T-helper 2 cell treated with Interferon-gamma antibody and Interleukin-4, amounts not matched to agents 5 μg/mL and 100 μg/mL, for 36 hours (primary cell): Measurements from ENCODE around the gene SHROOM3.

ENCODE experiments used
- DNase-seq: peaks from one replicate; pipeline ENCODE4 v3.0.0; 2021; ENCODE audit warnings: low spot score
- H3K27ac Mint-ChIP-seq: one replicate; pipeline ENCODE4 v1.8.0; 2021; ENCODE audit warnings: mild to moderate bottlenecking, mixed read lengths
- H3K27me3 Mint-ChIP-seq: one replicate; pipeline ENCODE4 v1.8.0; 2021; ENCODE audit warnings: low read depth, mixed read lengths
- H3K36me3 Mint-ChIP-seq: one replicate; pipeline ENCODE4 v1.8.0; 2021; ENCODE audit warnings: low read depth, mixed read lengths
- H3K4me1 Mint-ChIP-seq: one replicate; pipeline ENCODE4 v1.8.0; 2021; ENCODE audit warnings: low read depth, mixed read lengths
- H3K4me3 Mint-ChIP-seq: one replicate; pipeline ENCODE4 v1.8.0; 2022; ENCODE audit warnings: mild to moderate bottlenecking, moderate library complexity, mixed read lengths
- H3K9me3 Mint-ChIP-seq: one replicate; pipeline ENCODE4 v1.8.0; 2021; ENCODE audit warnings: mixed read lengths

SHROOM3 gene

DNA sequence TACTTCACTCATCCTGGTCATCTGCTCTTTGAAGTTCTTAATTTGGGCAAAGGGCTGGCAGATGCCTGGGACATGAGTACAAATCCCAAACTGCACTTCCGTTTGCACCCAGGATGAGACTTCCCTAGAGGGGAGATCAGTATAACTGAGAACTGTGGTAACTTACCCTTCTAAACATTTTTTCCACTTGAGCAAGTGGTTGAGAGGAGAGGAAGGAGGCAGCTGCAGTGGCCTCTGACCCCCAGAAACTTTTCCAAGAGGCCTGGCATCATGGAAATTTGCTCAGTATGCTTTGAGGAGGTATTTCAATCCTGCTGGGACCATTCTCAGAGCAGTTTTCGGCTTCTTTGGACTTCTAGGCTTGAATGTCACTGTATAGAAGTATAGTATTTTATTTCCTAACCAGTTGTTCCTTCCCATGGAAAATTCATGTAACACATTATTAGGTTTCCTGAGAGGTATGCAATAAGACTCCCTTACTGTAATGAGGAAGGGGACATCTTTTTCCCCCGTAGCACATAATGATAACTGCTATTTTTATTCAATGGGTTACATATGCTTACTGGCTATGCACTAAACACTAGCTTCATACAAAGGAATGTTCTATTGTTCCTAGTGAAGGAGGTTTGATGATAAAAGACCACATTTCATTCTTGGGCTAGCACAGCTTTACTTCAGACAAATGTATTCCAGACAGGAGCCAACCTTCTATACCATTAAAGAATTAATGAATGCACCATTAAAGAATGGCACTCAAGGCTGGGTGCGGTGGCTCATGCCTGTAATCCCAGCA lies 129.3 kb downstream of the SHROOM3 start:
- H3K4me1 Mint-ChIP-seq: no peaks in the 10 kb centered on the region
- no peak for DNase-seq
- H3K27ac Mint-ChIP-seq: no peak overlapping the region
- H3K9me3 Mint-ChIP-seq: no peaks in the 10 kb centered on the region
- H3K27me3 Mint-ChIP-seq: peaks cover 9% of the 10 kb centered on the region
- no peaks in the 10 kb centered on the region for H3K36me3 Mint-ChIP-seq
- no peak overlapping the region for H3K4me3 Mint-ChIP-seq

- H3K9me3 Mint-ChIP-seq: no peaks in the 10 kb centered on the region
- no peak for DNase-seq
- no peak overlapping the region for H3K27ac Mint-ChIP-seq
- no peaks in the 10 kb centered on the region for H3K36me3 Mint-ChIP-seq
- H3K4me1 Mint-ChIP-seq: no peaks in the 10 kb centered on the region
- H3K4me3 Mint-ChIP-seq: no peak overlapping the region
- peaks cover 9% of the 10 kb centered on the region for H3K27me3 Mint-ChIP-seq
These were observed 133.2 kb downstream of the SHROOM3 start for GRCh38 chr4:76568262-76568661.

- H3K36me3 Mint-ChIP-seq: no peaks in the 10 kb centered on the region
These were observed 134.2 kb downstream of the SHROOM3 start for GRCh38 chr4:76569225-76569624.

GRCh38 chr4:76569706-76570105 lies 134.7 kb downstream of the SHROOM3 start:
- Mint-ChIP-seq H3K36me3 (no peaks in the 10 kb centered on the region), H3K27me3 (peaks cover 13% of the 10 kb centered on the region), H3K9me3 (no peaks in the 10 kb centered on the region), H3K4me1 (no peaks in the 10 kb centered on the region), H3K4me3 (no peak overlapping the region), H3K27ac (no peak overlapping the region)
- no peak for DNase-seq

More at GRCh38 chr4:76569225-76569624, 134.2 kb downstream of the SHROOM3 start:
- Mint-ChIP-seq H3K4me1 (no peaks in the 10 kb centered on the region), H3K27ac (no peak overlapping the region), H3K9me3 (no peaks in the 10 kb centered on the region), H3K4me3 (no peak overlapping the region), H3K27me3 (peaks cover 9% of the 10 kb centered on the region)
- DNase-seq: no peak

DNA sequence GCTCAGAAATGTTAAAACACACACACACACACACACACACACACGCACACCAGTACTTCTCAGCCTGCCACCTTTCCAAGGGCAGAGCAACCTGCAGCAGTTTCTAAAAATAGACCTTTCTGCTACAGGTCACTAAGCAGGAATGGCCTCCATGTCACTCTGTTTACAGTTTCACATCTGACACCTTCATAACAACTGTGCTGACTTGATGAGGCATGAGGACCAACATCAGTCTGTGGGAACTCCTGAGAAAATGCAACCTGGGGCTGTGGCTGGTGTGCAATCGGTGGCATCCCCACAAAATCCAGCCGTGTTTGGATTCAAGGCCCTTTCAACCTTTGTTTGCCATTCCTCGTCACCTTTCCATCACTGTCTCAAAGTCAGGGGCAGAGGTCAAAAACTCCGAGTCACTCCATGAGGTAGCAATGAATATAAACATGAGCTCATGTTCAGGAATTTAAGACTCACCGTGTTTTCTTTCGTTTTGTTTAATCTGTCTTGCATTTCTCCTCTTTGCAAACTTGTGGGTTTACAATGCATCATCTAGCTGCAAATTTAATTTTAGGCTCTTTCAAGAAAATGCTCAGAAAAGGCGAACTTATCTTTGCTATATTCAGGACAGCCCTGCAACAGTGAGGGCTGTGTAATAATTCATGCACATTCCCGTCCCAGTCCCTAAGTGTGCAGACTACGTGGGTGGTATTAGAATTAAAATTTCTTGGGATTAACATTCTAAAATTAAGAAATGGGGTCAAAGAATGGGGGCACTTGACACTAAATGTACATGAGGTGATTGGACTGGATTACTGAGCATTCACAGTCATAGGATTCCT lies 135.3 kb downstream of the SHROOM3 start:
- Mint-ChIP-seq H3K4me3 (no peak overlapping the region), H3K9me3 (no peaks in the 10 kb centered on the region)

GRCh38 chr4:76571274-76571673 lies 136.2 kb downstream of the SHROOM3 start:
- Mint-ChIP-seq H3K4me1 (no peaks in the 10 kb centered on the region), H3K27me3 (peaks cover 14% of the 10 kb centered on the region), H3K36me3 (no peaks in the 10 kb centered on the region), H3K9me3 (no peaks in the 10 kb centered on the region), H3K27ac (no peak overlapping the region), H3K4me3 (no peak overlapping the region)
- no peak for DNase-seq

More for the DNA sequence above, 135.3 kb downstream of the SHROOM3 start:
- no peaks in the 10 kb centered on the region for H3K36me3 Mint-ChIP-seq
- no peaks in the 10 kb centered on the region for H3K4me1 Mint-ChIP-seq
- H3K27ac Mint-ChIP-seq: no peak overlapping the region
- DNase-seq: no peak
- H3K27me3 Mint-ChIP-seq: peaks cover 13% of the 10 kb centered on the region

DNA sequence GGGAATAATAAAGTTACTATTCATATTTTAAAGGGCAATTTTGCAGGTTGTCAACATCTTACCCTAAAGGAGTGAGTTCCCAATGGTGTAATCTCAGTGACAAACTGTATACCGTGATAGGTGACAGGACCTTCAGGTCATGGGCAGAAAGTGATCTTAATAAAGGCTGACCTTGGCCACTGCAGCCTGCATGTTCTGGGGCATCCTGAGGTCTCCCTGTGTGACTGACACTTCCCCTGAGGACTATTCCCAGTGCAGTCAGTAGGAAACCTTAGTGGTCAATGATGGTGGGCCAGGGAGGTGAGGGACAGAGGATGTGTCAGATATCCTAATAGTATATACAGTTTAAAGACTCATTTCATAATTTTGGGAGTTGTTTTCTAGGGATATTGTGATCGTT lies 137.2 kb downstream of the SHROOM3 start:
- H3K27ac Mint-ChIP-seq: no peak overlapping the region

GRCh38 chr4:76576824-76577223 lies 141.8 kb downstream of the SHROOM3 start:
- H3K4me1 Mint-ChIP-seq: no peaks in the 10 kb centered on the region
- no peak overlapping the region for H3K4me3 Mint-ChIP-seq
- peaks cover 10% of the 10 kb centered on the region for H3K27me3 Mint-ChIP-seq
- no peaks in the 10 kb centered on the region for H3K9me3 Mint-ChIP-seq
- H3K27ac Mint-ChIP-seq: no peak overlapping the region
- DNase-seq: no peak
- no peaks in the 10 kb centered on the region for H3K36me3 Mint-ChIP-seq

More for the DNA sequence above, 137.2 kb downstream of the SHROOM3 start:
- Mint-ChIP-seq H3K9me3 (no peaks in the 10 kb centered on the region), H3K4me3 (no peak overlapping the region), H3K27me3 (peaks cover 15% of the 10 kb centered on the region), H3K36me3 (no peaks in the 10 kb centered on the region), H3K4me1 (no peaks in the 10 kb centered on the region)
- no peak for DNase-seq

GRCh38 chr4:76578002-76578560 lies 143.1 kb downstream of the SHROOM3 start:
- DNase-seq: no peak
- H3K36me3 Mint-ChIP-seq: no peaks in the 10 kb centered on the region
- H3K27ac Mint-ChIP-seq: no peak overlapping the region
- H3K4me3 Mint-ChIP-seq: no peak overlapping the region
- H3K9me3 Mint-ChIP-seq: no peaks in the 10 kb centered on the region
- H3K27me3 Mint-ChIP-seq: peaks cover 19% of the 10 kb centered on the region
- H3K4me1 Mint-ChIP-seq: no peaks in the 10 kb centered on the region

GRCh38 chr4:76579596-76580375 lies 144.8 kb downstream of the SHROOM3 start:
- H3K36me3 Mint-ChIP-seq: no peaks in the 10 kb centered on the region
- no peak overlapping the region for H3K27ac Mint-ChIP-seq
- DNase-seq: no peak
- peaks cover 25% of the 10 kb centered on the region for H3K27me3 Mint-ChIP-seq
- no peaks in the 10 kb centered on the region for H3K9me3 Mint-ChIP-seq
- no peak overlapping the region for H3K4me3 Mint-ChIP-seq
- no peaks in the 10 kb centered on the region for H3K4me1 Mint-ChIP-seq

DNA sequence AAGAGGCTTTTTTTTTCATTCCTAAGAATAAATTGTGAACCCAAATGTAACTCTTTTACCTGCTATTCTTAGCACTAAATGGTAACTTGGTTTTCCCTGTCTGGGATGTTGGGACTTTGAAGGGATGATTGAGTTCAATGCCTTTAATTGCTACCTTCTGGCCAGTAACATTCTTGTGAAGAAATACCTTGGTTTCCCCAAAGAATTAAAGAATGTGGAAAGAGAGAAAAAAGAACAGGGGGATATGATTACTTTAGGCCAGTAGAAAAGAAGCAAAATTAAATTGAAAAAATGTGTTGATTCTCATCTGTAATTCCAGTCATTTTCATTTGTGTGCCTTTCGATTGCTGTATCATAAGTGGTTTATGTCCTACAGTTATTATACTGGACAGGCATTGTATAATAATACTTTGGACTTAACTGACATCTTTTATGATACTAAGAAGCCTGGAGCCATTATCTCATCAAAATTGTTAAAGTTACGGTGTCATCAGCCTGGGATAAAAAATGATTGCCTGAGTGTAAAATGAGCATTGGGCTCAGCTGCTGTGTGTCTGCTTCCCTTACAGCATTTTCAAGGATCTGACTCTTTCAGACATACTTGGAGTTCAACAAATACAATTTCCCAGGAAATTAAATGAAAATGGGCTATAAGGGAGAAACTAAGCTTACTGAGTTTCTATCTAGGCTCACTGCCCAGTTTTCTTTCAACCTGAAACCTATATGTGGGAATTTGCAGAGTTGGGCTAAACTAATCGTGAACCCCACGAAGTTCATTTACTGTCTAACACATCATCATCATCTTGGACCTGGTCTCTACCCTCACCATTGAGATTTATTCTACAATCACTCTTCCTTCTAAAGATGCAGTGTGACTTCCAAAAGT lies 146.3 kb downstream of the SHROOM3 start:
- Mint-ChIP-seq H3K4me3 (no peak overlapping the region), H3K27me3 (peaks cover 38% of the 10 kb centered on the region), H3K27ac (no peak overlapping the region), H3K36me3 (no peaks in the 10 kb centered on the region), H3K4me1 (no peaks in the 10 kb centered on the region), H3K9me3 (no peaks in the 10 kb centered on the region)
- DNase-seq: no peak

GRCh38 chr4:76582074-76582816 lies 147.2 kb downstream of the SHROOM3 start:
- Mint-ChIP-seq H3K9me3 (no peaks in the 10 kb centered on the region), H3K4me1 (no peaks in the 10 kb centered on the region)
- DNase-seq: no peak

More at GRCh38 chr4:76582074-76582816, 147.2 kb downstream of the SHROOM3 start:
- Mint-ChIP-seq H3K27ac (no peak overlapping the region), H3K27me3 (peaks cover 46% of the 10 kb centered on the region), H3K36me3 (no peaks in the 10 kb centered on the region), H3K4me3 (no peak overlapping the region)
